Hepatocyte (in vitro differentiated cells): Measurements from ENCODE around the gene SLC30A4.

ENCODE experiments used
- CTCF ChIP-seq: fragments of 200-600 bp; sonication (generic); IDR thresholded peaks from 2 replicates; pipeline ENCODE4 v1.5.1; 2016; ENCODE audit warnings: antibody characterized with exemption, mild to moderate bottlenecking; ENCODE audit not compliant: poor library complexity
- EZH2 ChIP-seq: fragments of 200-600 bp; sonication (generic); IDR thresholded peaks from 2 replicates; pipeline ENCODE4 v1.6.1; 2016; ENCODE audit warnings: antibody characterized with exemption, mild to moderate bottlenecking, borderline replicate concordance

DNA sequence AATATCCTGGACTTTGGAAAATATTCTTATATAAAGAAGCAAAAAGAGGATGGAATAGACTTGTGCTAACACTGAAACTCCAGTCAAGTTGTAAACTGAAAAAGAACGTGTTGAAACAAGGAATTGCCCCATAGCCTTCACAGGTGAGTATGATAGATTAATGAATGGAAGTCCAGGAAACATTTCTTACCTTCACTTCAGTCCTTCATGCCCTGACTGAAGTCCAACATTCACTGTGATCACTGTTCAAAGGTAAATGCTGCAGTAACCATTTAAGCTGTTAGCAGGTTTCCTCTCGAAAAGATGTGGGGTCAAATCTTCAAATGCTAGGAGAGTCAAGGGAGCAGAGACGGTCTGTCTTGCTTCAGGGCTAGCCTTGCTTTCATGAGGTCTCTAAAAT lies 46.1 kb downstream of the SLC30A4 start:
- no peak for TF ChIP-seq CTCF
- TF ChIP-seq EZH2 = no peak
